HG02981 (cell line): ENCODE results near the gene NCKAP5.
"Not testable (repeated sequence)": the region's sequence is repeated elsewhere in the genome, so short reads cannot be mapped to it uniquely, and the experiment has no call there.

Experiments
- ATAC-seq: cut with Tn5 transposase; IDR thresholded peaks from one replicate; pipeline ENCODE4 v1.9.1; 2021; ENCODE audit warnings: mild to moderate bottlenecking, moderate library complexity; ENCODE audit not compliant: unreplicated experiment

NCKAP5 gene

DNA sequence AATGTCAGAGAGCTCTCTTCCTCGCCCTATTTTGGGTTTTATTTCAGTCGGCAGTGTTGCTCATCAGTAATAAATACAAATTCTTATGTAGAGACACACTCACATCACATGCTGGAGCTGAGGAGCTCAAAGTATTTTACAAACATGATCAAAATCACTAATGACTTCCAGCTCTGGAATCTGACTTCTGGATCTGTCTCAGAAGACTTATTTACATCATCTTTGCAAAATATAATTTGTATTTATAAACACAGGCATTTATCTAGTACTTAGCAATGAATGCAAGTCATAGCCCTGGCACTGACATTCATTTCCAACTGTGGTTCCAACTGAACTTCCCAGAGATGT, 327.1 kb downstream of the NCKAP5 start:
- ATAC-seq: no peak

DNA sequence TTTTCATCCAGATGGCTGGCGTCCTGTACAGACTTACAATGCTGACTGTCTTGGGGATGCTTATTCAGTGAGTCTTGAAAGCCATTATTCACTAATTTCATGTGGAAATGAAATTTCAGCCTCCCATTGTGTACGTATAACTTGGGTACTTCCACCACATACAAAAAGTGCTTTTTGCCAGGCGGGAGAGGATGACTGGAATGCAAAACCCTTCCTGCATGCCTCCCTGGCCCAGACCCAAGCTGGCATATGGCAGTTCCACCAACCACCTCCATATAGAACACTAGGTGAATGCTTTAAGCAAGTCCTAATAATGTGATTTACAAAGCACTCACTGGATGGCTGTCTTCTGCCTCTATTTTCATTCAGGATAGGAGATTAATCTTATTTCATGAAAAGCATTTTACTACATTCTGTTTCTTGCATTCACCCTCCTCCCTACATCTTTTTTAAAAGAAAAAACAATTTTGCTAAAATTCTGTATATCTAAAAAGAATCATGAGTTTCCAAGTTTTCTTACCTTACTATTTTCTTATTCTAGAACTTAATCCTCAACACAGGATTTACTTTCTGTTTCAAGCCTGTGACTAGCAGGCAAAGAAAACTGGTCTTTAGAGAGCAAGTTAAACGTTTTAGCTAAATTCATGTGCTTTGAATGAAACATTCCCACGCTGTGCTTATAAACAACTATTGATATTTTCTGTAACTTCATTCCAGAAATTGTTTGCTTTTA, 327.6 kb downstream of the NCKAP5 start:
- no peak for ATAC-seq

DNA sequence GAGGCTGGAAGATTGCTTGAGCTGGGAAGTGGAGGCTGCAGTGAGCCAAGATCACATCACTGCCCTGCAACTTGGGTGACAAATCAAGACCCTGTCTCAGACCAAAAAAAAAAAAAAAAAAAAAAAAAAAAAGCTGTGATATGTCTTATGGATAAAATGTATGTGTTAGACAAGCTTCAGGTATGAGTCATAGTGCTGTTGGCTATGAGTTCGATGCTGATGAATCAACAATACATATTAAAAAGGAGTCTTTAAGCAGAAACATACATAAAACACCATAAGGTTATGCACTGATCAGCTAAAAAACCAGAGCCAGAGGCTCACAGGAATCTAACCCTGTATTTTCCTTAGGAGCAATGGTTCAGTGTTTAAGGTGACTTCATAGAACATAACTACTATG, 332.3 kb downstream of the NCKAP5 start:
- no peak for ATAC-seq

DNA sequence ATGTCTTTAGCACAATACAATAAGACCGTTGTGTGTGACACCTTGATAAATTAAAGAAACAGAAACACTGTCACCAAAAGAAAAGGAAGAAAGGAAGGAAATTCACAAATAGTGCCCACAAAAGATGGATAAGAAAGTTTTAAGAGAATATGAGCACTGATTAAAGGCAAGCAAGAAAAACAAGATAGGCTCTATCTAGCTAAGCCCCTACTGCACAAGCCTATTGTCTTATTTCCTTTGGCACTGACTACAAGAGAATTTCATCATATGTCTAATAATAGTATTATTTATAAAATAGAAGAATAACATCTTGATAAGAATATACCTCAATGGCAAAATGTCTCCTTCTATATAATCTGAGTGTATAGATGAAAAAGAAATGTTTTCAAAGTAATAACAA, 335.7 kb downstream of the NCKAP5 start:
- no peak for ATAC-seq

DNA sequence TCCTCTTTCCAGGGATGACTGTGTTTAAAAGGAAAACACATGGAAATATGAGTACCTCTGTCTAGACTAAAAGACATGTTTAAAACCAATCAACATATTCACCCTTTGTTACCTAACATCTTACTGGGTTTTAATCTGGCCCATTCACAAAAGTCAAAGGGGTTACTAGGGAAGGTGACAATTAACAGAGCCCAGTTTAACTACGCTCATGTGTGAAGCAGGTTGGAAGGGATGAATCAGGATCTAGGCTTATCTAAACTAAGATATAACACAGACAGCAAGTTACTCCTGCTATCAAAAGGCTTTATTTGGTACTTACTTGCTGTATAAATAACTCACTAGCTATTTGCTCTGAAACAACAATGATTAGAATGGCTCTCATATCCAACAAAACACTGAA, 337.0 kb downstream of the NCKAP5 start:
- no peak for ATAC-seq

DNA sequence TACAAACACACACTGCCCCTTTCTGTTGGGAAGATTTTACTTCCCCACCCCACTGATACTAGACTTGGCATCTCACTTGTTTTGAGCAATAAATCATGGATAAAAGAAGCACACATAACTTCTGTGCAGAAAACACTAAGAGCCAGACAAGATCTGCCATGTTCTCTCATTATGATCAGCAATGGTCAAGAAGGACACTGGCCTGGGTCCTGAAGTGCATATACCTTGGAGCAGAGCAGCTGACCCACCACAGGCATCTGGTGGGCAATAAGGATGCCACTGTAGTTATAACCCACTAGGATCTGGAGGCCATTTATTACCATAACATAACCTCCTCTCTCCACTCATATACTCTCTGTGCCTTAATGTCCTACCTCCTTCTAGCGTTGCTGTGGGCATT, 338.3 kb downstream of the NCKAP5 start:
- ATAC-seq: no peak

DNA sequence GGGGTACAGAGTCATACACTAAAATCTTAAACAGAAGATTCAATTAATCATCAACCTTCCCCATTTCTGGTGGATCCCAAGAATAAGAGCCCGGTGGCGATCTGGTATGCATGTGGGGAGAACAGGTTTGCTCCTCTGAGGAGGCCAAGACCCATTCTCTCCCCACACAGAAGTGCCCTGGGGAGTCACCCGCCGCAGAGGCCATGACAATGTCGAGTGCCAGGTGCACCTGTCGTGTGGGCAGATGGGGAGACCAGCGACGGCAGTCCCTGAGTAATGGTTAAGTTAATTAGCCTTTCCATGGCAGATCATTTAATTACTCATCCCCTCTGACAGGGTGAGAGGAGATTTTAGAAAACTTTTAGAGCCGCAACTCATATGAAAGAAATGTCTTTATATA, 345.0 kb downstream of the NCKAP5 start:
- no peak for ATAC-seq

DNA sequence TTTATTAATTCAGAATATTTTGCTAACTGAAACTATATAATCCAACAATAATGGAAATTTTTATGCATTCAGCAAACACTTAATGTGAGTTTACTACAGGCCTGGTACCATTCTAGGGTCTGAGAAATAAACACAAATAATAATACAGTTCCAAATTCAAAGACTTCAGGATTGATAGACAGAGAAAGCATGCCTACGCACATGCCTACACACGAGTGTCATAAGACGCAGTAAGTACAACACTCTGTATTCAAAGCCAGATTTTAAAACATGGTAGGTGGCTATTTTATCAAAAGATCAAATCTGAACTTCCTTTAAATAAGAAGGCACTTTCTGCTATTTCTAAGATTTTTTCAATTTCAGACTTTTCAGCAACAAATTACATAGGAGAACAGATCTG, 346.9 kb downstream of the NCKAP5 start:
- ATAC-seq: no peak

DNA sequence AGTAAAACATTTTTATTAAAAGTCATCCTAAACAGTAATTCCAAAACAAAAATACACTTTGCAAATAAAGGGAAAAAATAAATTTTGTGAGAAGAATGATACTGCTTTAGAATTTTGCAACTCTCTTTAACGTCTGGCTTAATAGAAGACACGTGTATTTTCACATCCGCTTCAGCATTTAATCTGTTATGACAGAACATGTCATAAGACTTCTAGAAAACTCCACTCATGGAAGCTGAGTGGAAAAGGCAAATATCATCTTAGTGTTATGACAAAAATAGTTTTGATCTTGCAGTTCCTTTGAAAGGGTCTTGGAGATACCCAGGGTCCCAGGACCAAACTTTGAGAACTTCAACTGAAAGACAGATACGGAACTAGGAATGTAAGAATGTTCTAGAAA, 350.1 kb downstream of the NCKAP5 start:
- ATAC-seq: no peak

DNA sequence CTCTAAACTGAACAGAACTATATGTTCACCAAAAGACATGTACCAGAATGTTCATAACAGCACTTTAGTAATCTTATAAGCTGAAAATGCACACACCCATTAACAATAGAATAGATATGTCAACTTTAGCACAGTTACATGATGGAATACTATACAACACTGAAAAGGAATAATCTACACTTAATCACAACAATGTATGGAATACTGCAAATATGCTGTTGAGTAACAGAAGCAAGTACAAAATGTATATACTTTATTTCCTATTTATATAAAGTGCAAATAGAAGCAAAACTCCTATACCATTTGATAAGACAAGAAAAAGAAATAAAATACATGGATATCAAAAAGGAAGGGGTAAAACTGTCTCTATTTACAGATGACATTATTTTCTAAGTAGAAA, 352.8 kb downstream of the NCKAP5 start:
- no peak for ATAC-seq

DNA sequence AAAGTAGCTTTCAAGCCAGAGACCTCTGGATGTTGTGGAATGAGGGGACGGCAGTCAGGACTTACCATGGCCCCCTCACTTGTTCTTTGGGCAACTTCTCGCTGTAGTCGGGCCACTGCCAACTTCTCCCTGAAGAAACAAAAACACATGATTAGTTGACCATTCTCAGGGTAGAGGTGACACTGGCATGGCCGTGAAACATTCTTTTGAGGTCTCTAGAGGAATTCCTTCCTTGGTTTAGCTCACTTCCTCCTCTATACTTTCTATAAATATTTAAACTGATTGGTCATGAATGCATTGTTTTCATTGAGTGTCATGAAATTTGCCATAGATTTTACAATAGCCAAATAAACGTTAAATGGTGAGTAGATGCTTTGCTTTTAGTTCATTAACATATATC, 354.6 kb downstream of the NCKAP5 start:
- ATAC-seq: no peak

DNA sequence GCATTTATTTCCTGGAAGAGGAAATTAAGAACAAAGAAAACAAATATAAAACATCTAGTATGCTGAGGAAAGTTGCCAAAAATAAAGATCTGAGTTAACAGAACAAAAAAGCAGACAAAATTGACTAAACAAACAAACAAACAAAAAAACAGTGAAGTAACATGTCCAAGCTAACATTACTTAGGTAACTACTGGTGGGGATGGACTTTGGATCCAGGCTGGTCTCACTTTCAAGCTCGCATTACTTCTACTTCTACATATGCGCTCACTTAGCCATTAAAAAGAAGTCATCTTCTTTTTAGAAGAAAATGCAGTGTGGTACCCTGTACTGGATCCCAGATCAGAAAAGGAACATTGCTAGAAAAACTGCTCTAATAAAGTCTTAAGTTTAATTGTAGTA, 358.9 kb downstream of the NCKAP5 start:
- ATAC-seq: no peak

DNA sequence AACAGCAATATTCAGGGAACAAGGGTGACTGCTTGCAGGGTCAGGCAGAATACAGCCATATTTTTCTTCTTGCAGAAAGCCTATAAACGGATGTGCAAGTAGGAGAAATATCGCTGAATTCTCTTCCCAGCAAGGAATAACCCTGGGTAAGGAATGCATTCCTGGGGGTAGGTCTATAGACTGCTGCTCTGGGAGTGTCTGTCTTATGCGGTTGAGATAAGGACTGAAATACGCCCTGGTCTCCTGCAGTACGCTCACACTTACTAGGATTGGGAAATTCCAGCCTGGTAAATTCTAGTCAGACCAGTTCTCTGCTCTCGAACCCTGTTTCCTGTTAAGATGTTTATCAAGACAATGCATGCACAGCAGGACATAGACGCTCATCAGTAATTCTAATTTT, 361.6 kb downstream of the NCKAP5 start:
- not testable (repeated sequence) for ATAC-seq

DNA sequence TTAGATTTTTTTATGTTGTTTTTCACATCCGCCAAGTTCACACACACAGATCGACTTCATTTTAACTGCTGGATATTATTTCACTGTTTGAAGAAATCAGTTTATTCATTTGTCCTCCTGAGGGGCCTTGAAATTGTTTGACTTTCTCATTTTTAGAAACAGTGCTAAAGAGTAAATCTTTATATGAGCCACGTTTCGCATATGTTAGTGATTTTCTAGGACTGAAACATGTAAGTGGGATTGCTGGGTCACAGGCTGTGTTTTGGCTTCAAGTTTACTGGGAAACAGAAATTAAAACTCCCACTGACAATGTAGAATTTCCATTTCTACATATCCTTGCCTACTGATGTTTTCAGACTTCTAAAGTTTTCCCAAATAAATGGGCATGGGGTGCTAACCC, 363.8 kb downstream of the NCKAP5 start:
- no peak for ATAC-seq

DNA sequence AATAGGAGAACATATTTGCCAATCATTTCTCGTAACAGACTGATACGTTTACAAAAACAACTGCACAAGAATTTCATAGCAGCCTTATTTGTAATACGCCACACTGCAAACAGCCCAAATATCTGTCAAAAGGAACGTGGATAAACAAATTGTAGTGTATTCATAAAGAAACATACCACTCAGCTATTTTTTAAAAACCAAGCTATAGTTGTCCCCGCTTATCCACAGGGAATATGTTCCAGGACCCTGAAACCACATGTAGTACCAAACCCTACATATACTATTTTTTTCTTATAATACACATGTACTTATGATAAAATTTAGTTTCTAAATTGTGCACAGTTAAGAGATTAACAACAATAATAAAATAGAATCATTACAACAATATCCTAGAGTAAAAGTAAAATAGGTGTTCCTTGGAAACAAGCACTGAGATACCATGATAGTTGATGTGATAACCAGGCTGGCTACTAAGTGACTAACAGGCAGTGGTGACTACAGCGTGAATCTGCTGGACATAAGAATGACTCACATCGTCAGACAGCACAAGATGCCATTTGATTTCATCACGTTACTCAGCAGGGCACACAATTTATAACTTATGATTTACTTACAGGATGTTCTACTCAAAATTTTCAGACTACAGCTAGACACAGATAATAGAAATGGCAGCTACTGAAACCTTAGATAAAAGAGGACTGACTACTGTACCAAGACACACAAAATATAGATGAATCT, 367.4 kb downstream of the NCKAP5 start:
- ATAC-seq: no peak

DNA sequence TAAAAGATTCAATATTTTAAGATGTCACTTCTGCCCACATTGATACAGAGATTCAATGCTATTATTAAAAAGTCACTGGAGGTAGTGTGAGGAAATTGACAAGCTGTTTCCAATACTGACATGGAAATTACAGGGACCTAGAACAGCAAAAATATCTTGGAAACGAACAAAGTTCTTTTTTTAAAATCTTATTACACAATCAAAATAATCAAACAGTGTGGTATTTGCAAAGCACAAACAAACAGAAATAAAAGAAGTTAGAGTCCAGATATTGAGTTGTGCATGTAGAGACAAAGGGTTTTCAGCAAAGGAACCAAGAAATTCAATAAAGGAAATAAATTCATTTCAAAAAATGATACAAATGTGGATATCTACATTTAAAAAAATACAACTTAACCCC, 369.6 kb downstream of the NCKAP5 start:
- ATAC-seq: no peak

DNA sequence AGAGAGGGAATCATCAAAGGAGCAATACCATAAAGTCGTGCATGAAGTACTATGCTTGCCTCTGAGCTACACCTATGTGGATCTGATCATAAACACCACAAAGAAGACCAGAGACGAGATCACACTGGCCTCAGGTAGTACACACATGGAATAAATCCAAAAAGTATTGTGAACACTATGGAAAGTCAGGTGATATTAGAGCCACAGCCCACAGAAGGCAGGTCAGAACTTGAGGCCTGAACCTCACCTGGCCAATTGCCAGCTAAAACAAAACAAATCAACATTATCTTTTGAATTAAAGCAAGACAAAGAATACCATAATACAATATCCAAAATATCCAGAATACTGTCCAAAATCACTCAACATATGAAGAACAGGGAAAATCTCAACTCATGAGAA, 371.1 kb downstream of the NCKAP5 start:
- no peak for ATAC-seq

DNA sequence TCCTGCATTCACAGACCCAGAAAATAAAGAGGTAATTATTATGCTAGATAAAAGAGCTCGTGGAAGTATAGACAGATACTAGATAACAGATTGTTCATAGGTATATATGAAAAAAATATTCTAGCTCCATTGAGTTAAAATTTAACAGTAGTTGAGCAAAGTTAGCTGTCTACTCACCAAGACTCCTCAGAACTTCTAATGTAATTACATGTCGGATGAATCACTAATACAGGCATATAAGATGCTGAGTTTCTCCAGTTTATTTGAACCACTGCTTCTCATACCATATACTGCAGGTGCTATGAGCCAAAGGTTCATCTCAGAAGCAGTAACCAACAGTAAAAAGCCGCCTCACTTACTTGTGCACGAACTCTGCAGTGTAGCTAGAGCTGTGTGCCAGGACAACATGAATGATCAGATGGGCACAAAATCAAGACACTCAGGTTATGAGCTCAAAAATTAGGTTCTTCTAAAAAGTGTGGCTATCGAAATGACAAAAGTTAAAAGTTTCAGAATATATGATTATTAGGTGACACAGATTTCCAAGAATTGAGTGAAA, 373.4 kb downstream of the NCKAP5 start:
- ATAC-seq: no peak

DNA sequence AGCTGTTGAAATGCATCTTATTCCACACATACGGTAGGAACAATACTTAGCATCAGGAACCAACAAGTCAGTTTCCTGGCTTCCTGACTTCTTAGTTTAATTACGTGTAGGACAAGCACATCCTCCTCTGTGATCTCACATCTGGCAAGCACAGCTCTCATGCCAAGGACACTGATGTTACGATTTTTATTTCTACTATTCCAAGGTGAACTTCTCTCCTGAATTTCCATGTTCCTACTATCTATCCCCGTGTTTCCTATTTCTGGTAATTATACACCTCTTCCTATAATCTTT, 374.0 kb downstream of the NCKAP5 start:
- no peak for ATAC-seq

DNA sequence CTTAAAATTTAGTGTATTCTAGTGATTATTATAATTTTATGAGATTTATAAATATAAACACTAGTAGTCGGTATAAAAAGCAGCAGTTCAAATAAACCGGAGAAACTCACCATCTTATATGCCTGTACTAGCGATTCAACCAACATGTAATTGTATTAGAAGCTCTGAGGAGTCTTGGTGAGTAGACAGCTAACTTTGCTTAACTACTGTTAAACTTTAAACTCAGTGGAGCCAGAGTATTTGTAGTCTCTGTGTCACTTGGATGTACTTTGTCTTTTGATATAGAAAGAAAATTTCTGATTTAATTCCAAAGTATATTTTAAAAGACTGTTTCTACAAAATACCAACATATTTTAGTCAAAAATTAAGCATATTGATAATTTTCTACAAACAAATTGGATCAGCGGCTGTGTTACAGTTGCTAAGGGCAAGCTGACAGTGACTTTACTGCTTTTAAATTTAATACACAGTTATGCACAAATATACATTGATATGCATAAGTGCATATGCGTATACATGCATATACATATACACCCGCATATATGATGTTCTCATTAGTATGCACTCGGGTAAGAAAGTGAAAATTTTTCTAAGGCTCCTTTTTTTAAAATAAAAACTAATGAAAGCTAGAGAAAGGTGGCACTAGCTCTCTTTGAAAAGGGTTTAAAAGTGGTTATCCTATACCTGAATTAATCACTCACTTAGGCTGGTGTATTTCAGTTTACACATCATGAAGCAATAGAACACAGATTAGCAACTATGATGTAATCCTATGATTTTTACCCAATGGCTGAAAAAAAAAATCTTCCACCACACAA, 374.5 kb downstream of the NCKAP5 start:
- no peak for ATAC-seq

DNA sequence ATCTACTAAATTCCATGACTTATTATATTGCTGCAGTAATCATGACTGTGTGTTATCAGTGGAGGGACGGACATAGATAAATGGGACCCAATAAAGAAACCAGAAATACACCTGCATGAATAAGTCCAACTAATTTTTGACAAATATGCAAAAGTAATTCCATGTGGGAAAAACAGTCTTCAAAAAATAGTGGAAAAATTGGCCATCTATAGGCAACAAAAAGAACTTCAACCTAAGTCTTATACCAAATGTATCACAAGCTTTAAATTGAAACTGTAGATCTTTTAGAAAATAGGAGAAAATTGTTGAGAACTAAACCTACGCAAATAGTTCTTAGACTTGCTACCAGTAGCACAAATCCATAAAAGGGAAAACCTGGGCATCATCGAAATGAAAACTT, 376.2 kb downstream of the NCKAP5 start:
- ATAC-seq: no peak

DNA sequence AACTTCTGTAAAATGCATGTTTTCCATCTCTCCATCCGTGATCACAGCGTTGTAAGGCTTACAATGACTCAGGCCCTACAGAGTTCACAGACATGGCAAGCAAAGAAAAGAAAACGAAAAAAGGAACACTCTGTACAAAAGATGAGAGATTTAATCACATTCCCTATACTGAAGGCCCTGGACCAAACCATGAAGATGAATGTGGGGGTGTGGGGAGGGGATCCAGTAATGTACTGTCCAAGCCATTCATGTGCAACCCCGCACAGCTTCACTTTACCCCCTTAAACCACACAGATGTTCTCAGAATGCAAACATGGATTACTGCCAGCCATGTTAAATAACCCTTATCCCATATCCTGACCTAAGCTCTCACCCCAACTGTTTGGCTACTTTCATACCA, 391.1 kb downstream of the NCKAP5 start:
- ATAC-seq: no peak
